ENCODE data around the gene AZGP1.
"Not testable (repeated sequence)": the region's sequence is repeated elsewhere in the genome, so short reads cannot be mapped to it uniquely, and the experiment has no call there.

GRCh38 chr7:99969813-99970212, 6.0 kb downstream of the AZGP1 start:
- TF ChIP-seq USF2 (IDR thresholded peaks at IDR 0.05; ENCODE audit: borderline replicate concordance, low read depth, low read length); CTCF (IDR thresholded peaks at IDR 0.05); RAD21 (IDR thresholded peaks at IDR 0.05; ENCODE audit: low read length); POLR2AphosphoS5 (IDR thresholded peaks at IDR 0.05; ENCODE audit: low read depth, low read length): not testable (repeated sequence)

Measured in SK-N-SH (cell line).